Panc1 (cell line): ENCODE measurements around the gene RAPGEF3.

ENCODE experiments used
- POLR2AphosphoS5 ChIP-seq: IDR thresholded peaks from 2 replicates; pipeline ENCODE4 v1.6.1; 2012; ENCODE audit warnings: mild to moderate bottlenecking, low read depth, low read length, moderate library complexity
- SIN3A ChIP-seq: IDR thresholded peaks from 2 replicates; pipeline ENCODE4 v1.6.1; 2012; ENCODE audit warnings: low read depth, mild to moderate bottlenecking, low read length, moderate library complexity, borderline replicate concordance; ENCODE audit not compliant: insufficient read depth
- TCF7L2 ChIP-seq: IDR thresholded peaks from 2 replicates; pipeline ENCODE4 v1.6.1; 2011; ENCODE audit warnings: mild to moderate bottlenecking, low read depth, low read length, inconsistent platforms
- TF ChIP-seq, protein P1 (sequence below): fragments of 450-650 bp; IDR thresholded peaks from 2 replicates; pipeline ENCODE4 v1.5.1; 2017; ENCODE audit warnings: mild to moderate bottlenecking
- TF ChIP-seq, protein P2 (sequence below), 2 experiments: IDR thresholded peaks; 2 replicates each; pipeline ENCODE4 v1.6.1; 2011 to 2012; ENCODE audit warnings: low read depth in 2 of 2, control low read depth in 1 of 2, low read length in 1 of 2, mild to moderate bottlenecking in 1 of 2, moderate library complexity in 1 of 2; ENCODE audit not compliant: insufficient read depth in 1 of 2

GRCh38 chr12:47753021-47754001 is 5.4 kb downstream of the RAPGEF3 start:
- TF ChIP-seq, protein P1, sequence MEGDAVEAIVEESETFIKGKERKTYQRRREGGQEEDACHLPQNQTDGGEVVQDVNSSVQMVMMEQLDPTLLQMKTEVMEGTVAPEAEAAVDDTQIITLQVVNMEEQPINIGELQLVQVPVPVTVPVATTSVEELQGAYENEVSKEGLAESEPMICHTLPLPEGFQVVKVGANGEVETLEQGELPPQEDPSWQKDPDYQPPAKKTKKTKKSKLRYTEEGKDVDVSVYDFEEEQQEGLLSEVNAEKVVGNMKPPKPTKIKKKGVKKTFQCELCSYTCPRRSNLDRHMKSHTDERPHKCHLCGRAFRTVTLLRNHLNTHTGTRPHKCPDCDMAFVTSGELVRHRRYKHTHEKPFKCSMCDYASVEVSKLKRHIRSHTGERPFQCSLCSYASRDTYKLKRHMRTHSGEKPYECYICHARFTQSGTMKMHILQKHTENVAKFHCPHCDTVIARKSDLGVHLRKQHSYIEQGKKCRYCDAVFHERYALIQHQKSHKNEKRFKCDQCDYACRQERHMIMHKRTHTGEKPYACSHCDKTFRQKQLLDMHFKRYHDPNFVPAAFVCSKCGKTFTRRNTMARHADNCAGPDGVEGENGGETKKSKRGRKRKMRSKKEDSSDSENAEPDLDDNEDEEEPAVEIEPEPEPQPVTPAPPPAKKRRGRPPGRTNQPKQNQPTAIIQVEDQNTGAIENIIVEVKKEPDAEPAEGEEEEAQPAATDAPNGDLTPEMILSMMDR, result no peak
- TF ChIP-seq POLR2AphosphoS5 (no peak), TCF7L2 (no peak), SIN3A (no peak)
- TF ChIP-seq, protein P2, sequence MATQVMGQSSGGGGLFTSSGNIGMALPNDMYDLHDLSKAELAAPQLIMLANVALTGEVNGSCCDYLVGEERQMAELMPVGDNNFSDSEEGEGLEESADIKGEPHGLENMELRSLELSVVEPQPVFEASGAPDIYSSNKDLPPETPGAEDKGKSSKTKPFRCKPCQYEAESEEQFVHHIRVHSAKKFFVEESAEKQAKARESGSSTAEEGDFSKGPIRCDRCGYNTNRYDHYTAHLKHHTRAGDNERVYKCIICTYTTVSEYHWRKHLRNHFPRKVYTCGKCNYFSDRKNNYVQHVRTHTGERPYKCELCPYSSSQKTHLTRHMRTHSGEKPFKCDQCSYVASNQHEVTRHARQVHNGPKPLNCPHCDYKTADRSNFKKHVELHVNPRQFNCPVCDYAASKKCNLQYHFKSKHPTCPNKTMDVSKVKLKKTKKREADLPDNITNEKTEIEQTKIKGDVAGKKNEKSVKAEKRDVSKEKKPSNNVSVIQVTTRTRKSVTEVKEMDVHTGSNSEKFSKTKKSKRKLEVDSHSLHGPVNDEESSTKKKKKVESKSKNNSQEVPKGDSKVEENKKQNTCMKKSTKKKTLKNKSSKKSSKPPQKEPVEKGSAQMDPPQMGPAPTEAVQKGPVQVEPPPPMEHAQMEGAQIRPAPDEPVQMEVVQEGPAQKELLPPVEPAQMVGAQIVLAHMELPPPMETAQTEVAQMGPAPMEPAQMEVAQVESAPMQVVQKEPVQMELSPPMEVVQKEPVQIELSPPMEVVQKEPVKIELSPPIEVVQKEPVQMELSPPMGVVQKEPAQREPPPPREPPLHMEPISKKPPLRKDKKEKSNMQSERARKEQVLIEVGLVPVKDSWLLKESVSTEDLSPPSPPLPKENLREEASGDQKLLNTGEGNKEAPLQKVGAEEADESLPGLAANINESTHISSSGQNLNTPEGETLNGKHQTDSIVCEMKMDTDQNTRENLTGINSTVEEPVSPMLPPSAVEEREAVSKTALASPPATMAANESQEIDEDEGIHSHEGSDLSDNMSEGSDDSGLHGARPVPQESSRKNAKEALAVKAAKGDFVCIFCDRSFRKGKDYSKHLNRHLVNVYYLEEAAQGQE (IDR thresholded peaks at IDR 0.05; ENCODE audit: insufficient read depth in 1 of 2, low read depth in 2 of 2, low read length in 1 of 2), result no peak
